HCT116 (cell line): Measurements from ENCODE around the gene FBXL13. TPM values are rescaled to one million over a fixed set of nuclear protein-coding genes. Genes with fewer than 3 reads are reported as not detected.

Experiments
- ATAC-seq: fragments of 200-7000 bp; cut with Tn5 transposase; 2 replicates; pipeline ENCODE4 v1.9.1; 2020; ENCODE audit warnings: mild to moderate bottlenecking, moderate library complexity
- BruUV-seq: library from RNA; stranded (reverse); fragments of 400-500 nt; replicated peaks from 2 replicates; lab custom pipeline; 2021; lab: Mats Ljungman, UMichigan
- CTCF ChIA-PET: fragments of 300-600 bp; sonication (Branson Sonifier 250); formaldehyde crosslinking; loops from one replicate; lab custom pipeline; 2021; ENCODE audit warnings: antibody characterized with exemption; lab: Charles Lee
- POLR2A ChIA-PET: fragments of 300-600, 350-600 bp; sonication (Branson Sonifier 250); formaldehyde crosslinking; loops from one replicate; lab custom pipeline; 2021; ENCODE audit warnings: antibody characterized with exemption; lab: Charles Lee
- RAD21 ChIA-PET, 2 experiments: fragments of 300-600 bp; sonication (Branson Sonifier 250); formaldehyde crosslinking; loops; one replicate each; lab custom pipeline; 2023; ENCODE audit warnings: low total read pairs in 2 of 2; ENCODE audit not compliant: uncharacterized antibody in 2 of 2, unreplicated experiment in 2 of 2, low non-redundant PET in 1 of 2; lab: Charles Lee
- DNase-seq: peaks from one replicate; pipeline ENCODE4 v3.0.0-alpha.2; 2010; ENCODE audit warnings: low read depth, low spot score
- H2AFZ ChIP-seq: fragments of 200-600 bp; shearing (Covaris generic), sonication (generic); 2 replicates; pipeline ENCODE4 v1.6.1; 2017; ENCODE audit warnings: low read depth, mixed run types, mixed read lengths, antibody characterized with exemption, low read length; ENCODE audit not compliant: poor library complexity, severe bottlenecking
- H3K27ac ChIP-seq: 2 replicates; pipeline ENCODE4 v1.5.1; 2012; ENCODE audit warnings: low read depth, low read length
- H3K27me3 ChIP-seq: fragments of 200-600 bp; sonication (generic); 2 replicates; pipeline ENCODE4 v1.6.1; 2016; ENCODE audit warnings: mixed run types, low read length, mixed read lengths; ENCODE audit not compliant: insufficient read depth
- H3K36me3 ChIP-seq, 2 experiments: fragments of 200-500 bp in 1 of 2; fragments of 200-600 bp in 1 of 2; sonication (Bioruptor generic) in 1 of 2; sonication (generic) in 1 of 2; 2 replicates each; pipeline versions ENCODE4 v1.5.1 to v1.6.1; 2014 to 2016; ENCODE audit warnings: low read length in 2 of 2, inconsistent platforms in 1 of 2, mixed read lengths in 1 of 2, mixed run types in 1 of 2; ENCODE audit not compliant: insufficient read depth in 2 of 2, control insufficient read depth in 1 of 2
- H3K4me1 ChIP-seq, 2 experiments: fragments of 200-600 bp in 1 of 2; sonication (generic) in 1 of 2; 2 replicates each; pipeline versions ENCODE4 v1.5.1 to v1.6.1; 2012 to 2017; ENCODE audit warnings: low read length in 2 of 2, inconsistent platforms in 1 of 2, mild to moderate bottlenecking in 1 of 2, mixed read lengths in 1 of 2, mixed run types in 1 of 2, moderate library complexity in 1 of 2; ENCODE audit not compliant: insufficient read depth in 2 of 2, control insufficient read depth in 1 of 2
- H3K4me2 ChIP-seq: fragments of 200-600 bp; sonication (generic); 2 replicates; pipeline ENCODE4 v1.6.1; 2017; ENCODE audit warnings: mixed run types, low read length, mixed read lengths
- H3K4me3 ChIP-seq, 2 experiments: fragments of 200-600 bp in 1 of 2; sonication (generic) in 1 of 2; replicated peaks in 1 of 2; 2 replicates each; pipeline ENCODE4 v1.5.1; 2011 to 2016; ENCODE audit warnings: low read length in 2 of 2, control low read depth in 1 of 2, low read depth in 1 of 2, mild to moderate bottlenecking in 1 of 2, mixed read lengths in 1 of 2, mixed run types in 1 of 2
- H3K79me2 ChIP-seq: fragments of 200-600 bp; sonication (generic); 2 replicates; pipeline ENCODE4 v1.6.1; 2017; ENCODE audit warnings: mild to moderate bottlenecking, mixed run types, low read length, moderate library complexity, mixed read lengths; ENCODE audit not compliant: insufficient read depth
- H3K9ac ChIP-seq: fragments of 200-600 bp; sonication (generic); 2 replicates; pipeline ENCODE4 v1.6.1; 2016; ENCODE audit warnings: low read length, mixed read lengths
- H3K9me2 ChIP-seq: fragments of 200-600 bp; sonication (generic), shearing (Covaris generic); 2 replicates; pipeline ENCODE4 v1.6.1; 2017; ENCODE audit warnings: mixed run types, mild to moderate bottlenecking, moderate library complexity; ENCODE audit not compliant: insufficient read depth
- H3K9me3 ChIP-seq, 2 experiments: fragments of 200-500 bp in 1 of 2; fragments of 200-600 bp in 1 of 2; sonication (Bioruptor generic) in 1 of 2; sonication (generic) in 1 of 2; 2 replicates each; pipeline ENCODE4 v1.6.1; 2014 to 2017; ENCODE audit warnings: low read length in 2 of 2, mixed read lengths in 2 of 2, inconsistent platforms in 1 of 2, low read depth in 1 of 2, mild to moderate bottlenecking in 1 of 2, mixed run types in 1 of 2, moderate library complexity in 1 of 2; ENCODE audit not compliant: control insufficient read depth in 1 of 2, insufficient read depth in 1 of 2
- H4K20me1 ChIP-seq: fragments of 200-600 bp; sonication (generic), shearing (Covaris generic); 2 replicates; pipeline ENCODE4 v1.6.1; 2017; ENCODE audit warnings: mixed run types, mild to moderate bottlenecking, moderate library complexity; ENCODE audit not compliant: insufficient read depth
- ATF3 ChIP-seq: IDR thresholded peaks from 2 replicates; pipeline ENCODE4 v1.6.1; 2012
- CBX3 ChIP-seq: IDR thresholded peaks from 2 replicates; pipeline ENCODE4 v1.6.1; 2012; ENCODE audit warnings: low read depth
- CEBPB ChIP-seq: IDR thresholded peaks from 2 replicates; pipeline ENCODE4 v1.6.1; 2012; ENCODE audit warnings: low read depth
- FOSL1 ChIP-seq: IDR thresholded peaks from 2 replicates; pipeline ENCODE4 v1.6.1; 2012; ENCODE audit warnings: low read depth
- POLR2AphosphoS5 ChIP-seq: IDR thresholded peaks from 2 replicates; pipeline ENCODE4 v1.6.1; 2011; ENCODE audit warnings: mild to moderate bottlenecking, low read depth, low read length, moderate library complexity
- RAD21 ChIP-seq: IDR thresholded peaks from 2 replicates; pipeline ENCODE4 v1.6.1; 2012; ENCODE audit warnings: low read depth, mild to moderate bottlenecking
- REST ChIP-seq: IDR thresholded peaks from 2 replicates; pipeline ENCODE4 v1.6.1; 2012; ENCODE audit warnings: low read depth
- SIN3A ChIP-seq: IDR thresholded peaks from 2 replicates; pipeline ENCODE4 v1.6.1; 2012; ENCODE audit warnings: low read depth
- SRF ChIP-seq: IDR thresholded peaks from 2 replicates; pipeline ENCODE4 v1.6.1; 2012; ENCODE audit warnings: low read depth
- YY1 ChIP-seq: IDR thresholded peaks from 2 replicates; pipeline ENCODE4 v1.6.1; 2011; ENCODE audit warnings: low read length, low read depth, moderate library complexity, mild to moderate bottlenecking; ENCODE audit not compliant: insufficient replicate concordance; ENCODE audit errors: extremely low read depth
- intact Hi-C: fragments of 100-400 bp; cut with micrococcal nuclease; formaldehyde crosslinking; loops from 2 replicates; pipeline ENCODE4 v1.10.0; 2022
- total RNA-seq: library from RNA; stranded (reverse); gene quantifications from one replicate; pipeline ENCODE4 v1.2.1, GENCODE V29; 2021; ENCODE audit not compliant: unreplicated experiment

FBXL13 gene
- total RNA-seq, 1 experiment from 2014 or later = 1.0 TPM

- TF ChIP-seq POLR2AphosphoS5 (peak; percentile 78), SRF (peak; percentile 82), FOSL1 (peak; percentile 100), YY1 (no peak)
- TF ChIP-seq, all 23 proteins: peak for 12
These were observed 82.9 kb downstream of the FBXL13 start (continued) for GRCh38 chr7:102991540-102992214.

GRCh38 chr7:102991077-102991539 lies 83.5 kb downstream of the FBXL13 start:
- H3K36me3 ChIP-seq = no peaks in the 10 kb centered on the region
- ChIA-PET RAD21 (no interaction called here), POLR2A (no interaction called here)
- peak overlapping the region; percentile 36 for H2AFZ ChIP-seq
- no peaks in the 10 kb centered on the region for H3K27me3 ChIP-seq
- H3K9me2 ChIP-seq = no peaks in the 10 kb centered on the region
- peaks cover 40 to 42% of the 10 kb centered on the region in 2 experiments for H3K4me1 ChIP-seq
- ATAC-seq (peak; percentile 14), DNase-seq (no peak)
- TSS peak; percentile 75 for BruUV-seq
- H3K9ac ChIP-seq = peak overlapping the region; percentile 13; the same call in 1 of the 2 replicates
- no peak for TF ChIP-seq FOSL1
- peak; percentile 24; the same call in 1 of the 2 replicates for TF ChIP-seq SRF
- no peak for TF ChIP-seq RAD21
- TF ChIP-seq SIN3A = no peak
- no peak for TF ChIP-seq REST
- no peak for TF ChIP-seq POLR2AphosphoS5
- TF ChIP-seq CBX3 = no peak
- TF ChIP-seq ATF3 = no peak
- peak; percentile 9; the same call in 1 of the 2 replicates for TF ChIP-seq CEBPB
- TF ChIP-seq, all 23 proteins: peak for 2
- H3K4me3 ChIP-seq = peak overlapping the region in 1 of 2 experiments; percentile 28; a peak in 1 of 4 replicates
- no peaks in the 10 kb centered on the region for H3K79me2 ChIP-seq
- intact Hi-C loops = loop anchor here (1.0 kb wide), 1 partner anchor 13 kb away; no protein-coding TSS in a partner anchor
- peak overlapping the region; percentile 71 for H3K4me2 ChIP-seq
- H3K9me3 ChIP-seq = no peaks in the 10 kb centered on the region
- peak overlapping the region; percentile 94 for H3K27ac ChIP-seq
- CTCF ChIA-PET = no interaction called here
- H4K20me1 ChIP-seq = no peaks in the 10 kb centered on the region
